IMR-90 (cell line): ENCODE results near the gene RGS4.

Source experiments
- BHLHE40 ChIP-seq: fragments of 150-350 bp; IDR thresholded peaks from 2 replicates; pipeline ENCODE4 v1.6.1; 2016; ENCODE audit warnings: mild to moderate bottlenecking, low read depth, low read length
- CEBPB ChIP-seq: IDR thresholded peaks from 2 replicates; pipeline ENCODE4 v1.6.1; 2012; ENCODE audit warnings: low read depth, low read length, improper control_type of control experiment
- CHD1 ChIP-seq: IDR thresholded peaks from 2 replicates; pipeline ENCODE4 v1.6.1; 2012; ENCODE audit warnings: low read depth, low read length, improper control_type of control experiment
- CTCF ChIP-seq: conservative IDR thresholded peaks from 2 replicates; pipeline ENCODE4 v1.5.1; 2012; ENCODE audit warnings: mild to moderate bottlenecking, low read depth, low read length, improper control_type of control experiment
- FOS ChIP-seq: fragments of 150-350 bp; IDR thresholded peaks from 2 replicates; pipeline ENCODE4 v1.6.1; 2016; ENCODE audit warnings: low read depth, low read length
- MAFK ChIP-seq: IDR thresholded peaks from 2 replicates; pipeline ENCODE4 v1.6.1; 2012; ENCODE audit warnings: low read depth, low read length, improper control_type of control experiment
- MAZ ChIP-seq: IDR thresholded peaks from 2 replicates; pipeline ENCODE4 v1.6.1; 2012; ENCODE audit warnings: low read depth, mild to moderate bottlenecking, low read length, improper control_type of control experiment, moderate library complexity, borderline replicate concordance
- MXI1 ChIP-seq: IDR thresholded peaks from 2 replicates; pipeline ENCODE4 v1.6.1; 2012; ENCODE audit warnings: low read depth, mild to moderate bottlenecking, low read length, moderate library complexity, borderline replicate concordance
- NFE2L2 ChIP-seq: fragments of 150-350 bp; IDR thresholded peaks from 2 replicates; pipeline ENCODE4 v1.6.1; 2016; ENCODE audit warnings: low read depth, mild to moderate bottlenecking, low read length
- POLR2A ChIP-seq: IDR thresholded peaks from 2 replicates; pipeline ENCODE4 v1.6.1; 2012; ENCODE audit warnings: mild to moderate bottlenecking, low read depth, low read length
- RAD21 ChIP-seq: IDR thresholded peaks from 2 replicates; pipeline ENCODE4 v1.6.1; 2012; ENCODE audit warnings: low read length, improper control_type of control experiment
- RFX5 ChIP-seq: IDR thresholded peaks from 2 replicates; pipeline ENCODE4 v1.8.0; 2012; ENCODE audit warnings: low read depth, mild to moderate bottlenecking, low read length, moderate library complexity
- SMC3 ChIP-seq: fragments of 150-350 bp; IDR thresholded peaks from 2 replicates; pipeline ENCODE4 v1.6.1; 2016; ENCODE audit warnings: low read depth, mild to moderate bottlenecking, antibody characterized with exemption, low read length, moderate library complexity
- USF2 ChIP-seq: fragments of 150-350 bp; IDR thresholded peaks from 2 replicates; pipeline ENCODE4 v1.6.1; 2017; ENCODE audit warnings: mild to moderate bottlenecking, antibody characterized with exemption, low read length, low read depth

DNA sequence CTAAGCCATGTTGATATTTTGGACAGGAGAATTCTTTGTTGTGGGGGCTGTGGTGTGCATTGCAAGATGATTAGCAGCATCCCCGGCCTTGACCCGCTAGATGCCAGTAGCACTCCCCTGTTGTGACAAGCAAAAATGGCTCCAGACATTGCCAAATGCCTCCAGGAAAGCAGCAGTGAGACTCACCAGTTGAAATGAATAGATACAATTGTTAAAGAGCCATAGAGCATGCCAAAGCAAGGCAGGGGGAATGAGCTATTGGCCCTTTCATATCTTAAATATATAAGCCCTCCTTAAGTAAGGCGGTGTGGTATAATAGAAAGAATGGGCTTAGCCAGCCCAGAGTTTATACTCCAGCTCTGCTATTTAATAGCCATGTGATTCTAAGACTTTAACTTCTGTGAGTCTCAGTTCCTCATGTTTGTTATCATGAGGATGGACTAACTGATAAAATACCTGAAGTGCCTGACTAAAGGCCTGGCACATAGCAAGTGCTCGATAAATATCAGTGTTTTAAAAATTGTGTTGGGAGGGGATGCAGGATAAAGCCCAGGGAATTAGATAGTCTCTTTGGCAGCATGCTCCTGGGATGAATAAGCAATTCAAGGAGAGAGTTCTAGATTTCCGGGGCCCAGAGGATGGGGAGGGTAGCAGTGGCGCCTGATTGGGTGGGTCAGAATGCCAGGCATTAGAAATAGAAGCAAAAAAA is 21.1 kb upstream of the RGS4 start:
- TF ChIP-seq CTCF (no peak), POLR2A (no peak), MAZ (no peak), SMC3 (no peak), CEBPB (no peak), FOS (no peak), RFX5 (no peak), CHD1 (no peak), BHLHE40 (no peak), RAD21 (no peak), MXI1 (no peak), USF2 (no peak), MAFK (no peak), NFE2L2 (no peak)
